Measurements from ENCODE around the gene RHOA.
"Not testable (repeated sequence)": the region's sequence is repeated elsewhere in the genome, so short reads cannot be mapped to it uniquely, and the experiment has no call there.

DNA sequence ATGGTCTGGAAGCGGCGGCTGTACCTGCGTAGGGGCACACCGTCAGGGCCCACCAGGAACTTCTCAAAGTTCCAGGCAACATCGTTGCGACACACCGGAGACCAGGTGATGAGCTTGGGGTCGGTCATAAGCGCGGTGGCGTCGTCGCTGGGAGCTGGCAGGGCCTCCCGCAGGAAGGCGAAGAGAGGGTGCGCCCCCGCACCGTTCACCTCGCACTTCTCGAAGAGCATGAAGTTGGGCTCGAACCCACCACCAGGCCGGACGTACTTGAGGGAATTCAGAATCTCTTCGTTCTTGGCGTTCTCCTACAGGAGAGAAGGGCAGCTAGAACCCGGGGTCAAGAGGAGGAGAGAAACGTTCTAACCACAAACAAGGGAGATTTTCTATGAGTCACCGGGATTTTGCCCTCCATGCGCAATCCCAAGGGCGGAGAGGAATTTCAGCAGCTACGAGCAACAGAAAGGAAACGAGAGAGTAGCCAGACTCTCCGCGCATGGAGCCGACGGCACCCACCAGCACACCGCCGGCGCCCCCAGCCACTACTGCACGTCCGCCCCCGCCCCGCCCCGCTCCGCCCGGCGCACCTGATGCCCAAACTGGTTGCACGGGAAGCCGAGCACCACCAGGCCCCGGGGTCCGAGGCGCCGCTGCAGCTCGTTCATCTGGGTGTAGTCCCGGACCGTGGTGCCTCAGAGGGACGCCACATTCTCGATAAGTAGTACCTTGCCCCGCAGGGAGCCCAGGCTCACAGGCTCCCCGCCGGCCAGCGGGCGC, 54.1 kb downstream of the RHOA start:
- TF ChIP-seq, protein P1, sequence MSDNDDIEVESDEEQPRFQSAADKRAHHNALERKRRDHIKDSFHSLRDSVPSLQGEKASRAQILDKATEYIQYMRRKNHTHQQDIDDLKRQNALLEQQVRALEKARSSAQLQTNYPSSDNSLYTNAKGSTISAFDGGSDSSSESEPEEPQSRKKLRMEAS (IDR thresholded peaks at IDR 0.05), result not testable (repeated sequence)
- not testable (repeated sequence) for TF ChIP-seq HOXA7 (CRISPR knock-in tag; IDR thresholded peaks at IDR 0.05); ESRRA (IDR thresholded peaks at IDR 0.05; ENCODE audit: borderline replicate concordance, low read length); FOSL2 (IDR thresholded peaks at IDR 0.05); RAD21 (conservative IDR thresholded peaks at IDR 0.05 in 1 of 2, IDR thresholded peaks at IDR 0.05 in 1 of 2); JUNB (IDR thresholded peaks at IDR 0.05); CHD2 (IDR thresholded peaks at IDR 0.05; ENCODE audit: low read length, partially characterized antibody); POLR2AphosphoS2 (conservative IDR thresholded peaks at IDR 0.05; ENCODE audit: low read length); RFX5 (IDR thresholded peaks at IDR 0.05); MYC (IDR thresholded peaks at IDR 0.05; ENCODE audit: borderline replicate concordance, low read length)
- peak; percentile 72 for TF ChIP-seq FOSL2 (CRISPR knock-in tag; IDR thresholded peaks at IDR 0.05)
- TF ChIP-seq, protein P2, sequence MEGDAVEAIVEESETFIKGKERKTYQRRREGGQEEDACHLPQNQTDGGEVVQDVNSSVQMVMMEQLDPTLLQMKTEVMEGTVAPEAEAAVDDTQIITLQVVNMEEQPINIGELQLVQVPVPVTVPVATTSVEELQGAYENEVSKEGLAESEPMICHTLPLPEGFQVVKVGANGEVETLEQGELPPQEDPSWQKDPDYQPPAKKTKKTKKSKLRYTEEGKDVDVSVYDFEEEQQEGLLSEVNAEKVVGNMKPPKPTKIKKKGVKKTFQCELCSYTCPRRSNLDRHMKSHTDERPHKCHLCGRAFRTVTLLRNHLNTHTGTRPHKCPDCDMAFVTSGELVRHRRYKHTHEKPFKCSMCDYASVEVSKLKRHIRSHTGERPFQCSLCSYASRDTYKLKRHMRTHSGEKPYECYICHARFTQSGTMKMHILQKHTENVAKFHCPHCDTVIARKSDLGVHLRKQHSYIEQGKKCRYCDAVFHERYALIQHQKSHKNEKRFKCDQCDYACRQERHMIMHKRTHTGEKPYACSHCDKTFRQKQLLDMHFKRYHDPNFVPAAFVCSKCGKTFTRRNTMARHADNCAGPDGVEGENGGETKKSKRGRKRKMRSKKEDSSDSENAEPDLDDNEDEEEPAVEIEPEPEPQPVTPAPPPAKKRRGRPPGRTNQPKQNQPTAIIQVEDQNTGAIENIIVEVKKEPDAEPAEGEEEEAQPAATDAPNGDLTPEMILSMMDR (IDR thresholded peaks at IDR 0.05), result not testable (repeated sequence)
- TF ChIP-seq, protein P3, sequence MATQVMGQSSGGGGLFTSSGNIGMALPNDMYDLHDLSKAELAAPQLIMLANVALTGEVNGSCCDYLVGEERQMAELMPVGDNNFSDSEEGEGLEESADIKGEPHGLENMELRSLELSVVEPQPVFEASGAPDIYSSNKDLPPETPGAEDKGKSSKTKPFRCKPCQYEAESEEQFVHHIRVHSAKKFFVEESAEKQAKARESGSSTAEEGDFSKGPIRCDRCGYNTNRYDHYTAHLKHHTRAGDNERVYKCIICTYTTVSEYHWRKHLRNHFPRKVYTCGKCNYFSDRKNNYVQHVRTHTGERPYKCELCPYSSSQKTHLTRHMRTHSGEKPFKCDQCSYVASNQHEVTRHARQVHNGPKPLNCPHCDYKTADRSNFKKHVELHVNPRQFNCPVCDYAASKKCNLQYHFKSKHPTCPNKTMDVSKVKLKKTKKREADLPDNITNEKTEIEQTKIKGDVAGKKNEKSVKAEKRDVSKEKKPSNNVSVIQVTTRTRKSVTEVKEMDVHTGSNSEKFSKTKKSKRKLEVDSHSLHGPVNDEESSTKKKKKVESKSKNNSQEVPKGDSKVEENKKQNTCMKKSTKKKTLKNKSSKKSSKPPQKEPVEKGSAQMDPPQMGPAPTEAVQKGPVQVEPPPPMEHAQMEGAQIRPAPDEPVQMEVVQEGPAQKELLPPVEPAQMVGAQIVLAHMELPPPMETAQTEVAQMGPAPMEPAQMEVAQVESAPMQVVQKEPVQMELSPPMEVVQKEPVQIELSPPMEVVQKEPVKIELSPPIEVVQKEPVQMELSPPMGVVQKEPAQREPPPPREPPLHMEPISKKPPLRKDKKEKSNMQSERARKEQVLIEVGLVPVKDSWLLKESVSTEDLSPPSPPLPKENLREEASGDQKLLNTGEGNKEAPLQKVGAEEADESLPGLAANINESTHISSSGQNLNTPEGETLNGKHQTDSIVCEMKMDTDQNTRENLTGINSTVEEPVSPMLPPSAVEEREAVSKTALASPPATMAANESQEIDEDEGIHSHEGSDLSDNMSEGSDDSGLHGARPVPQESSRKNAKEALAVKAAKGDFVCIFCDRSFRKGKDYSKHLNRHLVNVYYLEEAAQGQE (IDR thresholded peaks at IDR 0.05), result not testable (repeated sequence)
